GM21619 (cell line): ENCODE data around the gene TNFRSF4.
"Not testable (repeated sequence)": the region's sequence is repeated elsewhere in the genome, so short reads cannot be mapped to it uniquely, and the experiment has no call there.

Experiments used
- ATAC-seq: cut with Tn5 transposase; IDR thresholded peaks from one replicate; pipeline ENCODE4 v1.9.1; 2021; ENCODE audit not compliant: unreplicated experiment

The TNFRSF4 gene

GRCh38 chr1:1183833-1184775 lies 29.8 kb downstream of the TNFRSF4 start:
- no peak for ATAC-seq

- ATAC-seq, result no peak
Observed at GRCh38 chr1:1183221-1183747, 30.7 kb downstream of the TNFRSF4 start.

GRCh38 chr1:1182491-1183220 lies 31.3 kb downstream of the TNFRSF4 start:
- no peak for ATAC-seq

- ATAC-seq, result no peak
Observed at GRCh38 chr1:1181938-1182410, 32.0 kb downstream of the TNFRSF4 start.

GRCh38 chr1:1181129-1181937 lies 32.6 kb downstream of the TNFRSF4 start:
- no peak for ATAC-seq

- ATAC-seq, result no peak
Observed at GRCh38 chr1:1179983-1180861, 33.7 kb downstream of the TNFRSF4 start.

- ATAC-seq, result no peak
Observed at GRCh38 chr1:1179346-1179982, 34.5 kb downstream of the TNFRSF4 start.

- ATAC-seq, result no peak
Observed at GRCh38 chr1:1178794-1179331, 35.1 kb downstream of the TNFRSF4 start.

- no peak for ATAC-seq
Observed at GRCh38 chr1:1177452-1178206, 36.3 kb downstream of the TNFRSF4 start.

- no peak for ATAC-seq
Observed at GRCh38 chr1:1176931-1177330, 37.0 kb downstream of the TNFRSF4 start.

GRCh38 chr1:1176063-1176761 lies 37.7 kb downstream of the TNFRSF4 start:
- ATAC-seq, result not testable (repeated sequence)

GRCh38 chr1:1175221-1176062 lies 38.5 kb downstream of the TNFRSF4 start:
- no peak for ATAC-seq

GRCh38 chr1:1173793-1174415 lies 40.0 kb downstream of the TNFRSF4 start, which contains the start of gene TTLL10:
TSS of gene TTLL10 (plus strand) at chr1:1173880. CDS start at chr1:1179216, 5,336 bp downstream.
- no peak for ATAC-seq

GRCh38 chr1:1173061-1173792 lies 40.7 kb downstream of the TNFRSF4 start:
- no peak for ATAC-seq

- ATAC-seq, result no peak
Observed at GRCh38 chr1:1171546-1172340, 42.2 kb downstream of the TNFRSF4 start.
